ENCODE measurements around the gene ROR1. TPM values are rescaled to one million over a fixed set of nuclear protein-coding genes. Genes with fewer than 3 reads are reported as not detected.

Gene ROR1
- total RNA-seq, 1 experiment from 2014 or later = 37.2 TPM

DNA sequence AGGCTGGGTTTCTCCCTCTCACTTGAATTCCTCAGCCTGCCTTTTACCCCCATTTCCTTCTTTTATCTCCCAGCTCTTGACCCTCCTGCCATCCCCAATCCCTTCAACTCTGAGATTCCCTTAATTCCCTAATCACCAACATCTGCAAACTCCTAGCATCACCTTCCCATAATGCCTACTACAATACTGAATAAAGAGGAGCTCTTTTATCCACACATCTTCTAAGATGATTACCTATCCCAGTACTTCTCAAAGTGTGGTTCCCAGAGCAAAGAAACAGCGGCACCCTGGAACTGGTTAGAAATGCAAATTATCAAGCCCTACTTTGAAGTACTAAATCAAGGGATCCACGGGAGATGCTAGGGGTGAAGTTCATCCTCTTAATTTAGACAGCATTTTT lies 408.4 kb downstream of the ROR1 start:
- H3K36me3 Mint-ChIP-seq (ENCODE audit: insufficient read depth, unreplicated experiment) = peaks cover 8% of the 10 kb centered on the region
- Histone ChIP-seq H3K27me3 (replicated peaks; ENCODE audit: control insufficient read depth, insufficient read depth, low read length) (no peaks in the 10 kb centered on the region), H3K9me3 (no peaks in the 10 kb centered on the region), H3K4me1 (no peaks in the 10 kb centered on the region), H3K36me3 (ENCODE audit: control insufficient read depth, insufficient read depth, low read length) (no peaks in the 10 kb centered on the region), H3K4me3 (ENCODE audit: low read depth, low read length) (no peak overlapping the region)
- POLR2A ChIA-PET = no interaction called here
- DNase-seq = no peak
- H3K4me1 Mint-ChIP-seq (ENCODE audit: low read depth, unreplicated experiment) = no peaks in the 10 kb centered on the region
- no peak overlapping the region for H3K27ac Mint-ChIP-seq (ENCODE audit: unreplicated experiment)
- no peak for TF ChIP-seq CTCF (IDR thresholded peaks at IDR 0.05; ENCODE audit: insufficient read depth in 1 of 2, low read depth in 1 of 2, low read length in 1 of 2, severe bottlenecking in 1 of 2, unreplicated experiment in 1 of 2)
- CTCF ChIA-PET = no interaction called here
- intact Hi-C loops (cut with micrococcal nuclease; ENCODE audit: unreplicated experiment) = no loop called here
- BruUV-seq (replicated peaks) = no TSS peak
- H3K4me3 Mint-ChIP-seq (ENCODE audit: unreplicated experiment) = no peak overlapping the region
- H3K27me3 Mint-ChIP-seq (ENCODE audit: insufficient read depth, unreplicated experiment) = no peaks in the 10 kb centered on the region
- H3K9me3 Mint-ChIP-seq (ENCODE audit: unreplicated experiment) = no peaks in the 10 kb centered on the region

DNA sequence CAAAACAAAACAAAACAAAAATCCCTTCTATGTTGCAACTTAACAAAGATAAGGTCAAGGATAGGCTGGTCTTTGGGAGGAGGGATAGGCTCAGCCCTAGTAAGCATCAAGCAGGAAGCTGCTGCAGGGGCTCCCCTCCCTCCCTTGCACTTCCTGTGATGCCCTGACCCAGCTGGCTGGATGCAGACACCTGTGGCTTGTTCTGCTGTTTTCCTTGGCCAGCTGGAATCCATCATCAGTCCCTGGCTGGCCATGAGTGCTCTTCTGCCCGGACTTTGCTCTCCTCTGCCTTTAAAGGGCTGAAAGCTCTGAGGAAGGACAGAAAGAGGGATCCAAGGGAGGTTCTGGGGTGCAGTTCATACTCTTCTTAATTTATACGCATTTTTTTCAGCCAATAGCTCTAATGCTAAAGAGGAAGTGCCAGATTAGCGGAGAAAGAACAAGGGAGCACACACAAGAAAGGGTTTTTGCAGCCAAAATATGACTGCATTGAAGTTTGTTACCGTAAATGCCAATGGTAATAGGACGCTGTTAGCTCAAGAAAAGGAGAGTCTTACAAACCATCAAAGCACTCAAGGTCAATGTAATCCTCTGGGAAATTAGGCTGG lies 409.7 kb downstream of the ROR1 start:
- Mint-ChIP-seq H3K27me3 (ENCODE audit: insufficient read depth, unreplicated experiment) (no peaks in the 10 kb centered on the region), H3K9me3 (ENCODE audit: unreplicated experiment) (no peaks in the 10 kb centered on the region), H3K4me1 (ENCODE audit: low read depth, unreplicated experiment) (no peaks in the 10 kb centered on the region), H3K4me3 (ENCODE audit: unreplicated experiment) (no peak overlapping the region), H3K36me3 (ENCODE audit: insufficient read depth, unreplicated experiment) (peaks cover under 1% of the 10 kb centered on the region), H3K27ac (ENCODE audit: unreplicated experiment) (no peak overlapping the region)
- H3K36me3 ChIP-seq (ENCODE audit: control insufficient read depth, insufficient read depth, low read length) = no peaks in the 10 kb centered on the region
- no peak for DNase-seq
- ChIA-PET CTCF (no interaction called here), POLR2A (no interaction called here)
- BruUV-seq (replicated peaks) = no TSS peak
- no peaks in the 10 kb centered on the region for H3K9me3 ChIP-seq
- TF ChIP-seq CTCF (IDR thresholded peaks at IDR 0.05; ENCODE audit: insufficient read depth in 1 of 2, low read depth in 1 of 2, low read length in 1 of 2, severe bottlenecking in 1 of 2, unreplicated experiment in 1 of 2) = no peak
- no peak overlapping the region for H3K4me3 ChIP-seq (ENCODE audit: low read depth, low read length)
- H3K4me1 ChIP-seq = no peaks in the 10 kb centered on the region
- H3K27me3 ChIP-seq (replicated peaks; ENCODE audit: control insufficient read depth, insufficient read depth, low read length) = no peaks in the 10 kb centered on the region
- intact Hi-C loops (cut with micrococcal nuclease; ENCODE audit: unreplicated experiment) = no loop called here

DNA sequence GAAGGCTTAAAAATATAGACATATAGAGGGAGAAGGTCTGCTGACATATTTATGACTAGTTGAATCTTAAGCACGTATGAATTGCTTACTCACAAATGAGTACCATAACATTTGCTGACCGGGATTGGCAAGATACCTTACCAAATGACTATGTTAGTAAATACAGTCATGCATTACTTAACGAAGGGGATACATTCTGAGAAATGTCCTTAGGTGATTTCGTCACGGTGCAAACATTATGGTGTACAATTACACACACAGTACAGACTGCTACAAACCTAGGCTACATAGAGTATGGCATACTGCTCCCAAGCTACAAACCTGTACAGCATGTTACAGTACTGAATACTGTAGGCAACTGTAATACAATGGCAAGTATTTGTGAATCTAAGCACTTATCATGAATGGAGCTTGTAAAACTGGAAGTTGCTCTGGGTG lies 410.2 kb downstream of the ROR1 start:
- POLR2A ChIA-PET = no interaction called here
- H3K27me3 ChIP-seq (replicated peaks; ENCODE audit: control insufficient read depth, insufficient read depth, low read length) = no peaks in the 10 kb centered on the region
- no peak for TF ChIP-seq CTCF (IDR thresholded peaks at IDR 0.05; ENCODE audit: insufficient read depth in 1 of 2, low read depth in 1 of 2, low read length in 1 of 2, severe bottlenecking in 1 of 2, unreplicated experiment in 1 of 2)

More for the DNA sequence above, 410.2 kb downstream of the ROR1 start:
- H3K9me3 ChIP-seq = no peaks in the 10 kb centered on the region
- H3K4me3 Mint-ChIP-seq (ENCODE audit: unreplicated experiment) = no peak overlapping the region
- H3K4me1 Mint-ChIP-seq (ENCODE audit: low read depth, unreplicated experiment) = no peaks in the 10 kb centered on the region
- H3K36me3 Mint-ChIP-seq (ENCODE audit: insufficient read depth, unreplicated experiment) = no peaks in the 10 kb centered on the region
- no peaks in the 10 kb centered on the region for H3K27me3 Mint-ChIP-seq (ENCODE audit: insufficient read depth, unreplicated experiment)
- H3K4me1 ChIP-seq = no peaks in the 10 kb centered on the region
- H3K27ac Mint-ChIP-seq (ENCODE audit: unreplicated experiment) = no peak overlapping the region
- H3K36me3 ChIP-seq (ENCODE audit: control insufficient read depth, insufficient read depth, low read length) = no peaks in the 10 kb centered on the region
- H3K9me3 Mint-ChIP-seq (ENCODE audit: unreplicated experiment) = no peaks in the 10 kb centered on the region
- no peak for DNase-seq
- no TSS peak for BruUV-seq (replicated peaks)
- CTCF ChIA-PET = no interaction called here
- intact Hi-C loops (cut with micrococcal nuclease; ENCODE audit: unreplicated experiment) = no loop called here
- H3K4me3 ChIP-seq (ENCODE audit: low read depth, low read length) = no peak overlapping the region

All from Caco-2 (cell line).